Jurkat, Clone E6-1 (cell line): ENCODE results near the gene MYBPC1.

Experiments
- DNase-seq: peaks from one replicate; pipeline ENCODE4 v3.0.0-alpha.2; 2011; ENCODE audit warnings: low read depth, low spot score
- H3K4me3 ChIP-seq: 2 replicates; pipeline ENCODE4 v1.5.1; 2011; ENCODE audit warnings: mild to moderate bottlenecking, low read length, control low read depth, moderate library complexity

The MYBPC1 gene

DNA sequence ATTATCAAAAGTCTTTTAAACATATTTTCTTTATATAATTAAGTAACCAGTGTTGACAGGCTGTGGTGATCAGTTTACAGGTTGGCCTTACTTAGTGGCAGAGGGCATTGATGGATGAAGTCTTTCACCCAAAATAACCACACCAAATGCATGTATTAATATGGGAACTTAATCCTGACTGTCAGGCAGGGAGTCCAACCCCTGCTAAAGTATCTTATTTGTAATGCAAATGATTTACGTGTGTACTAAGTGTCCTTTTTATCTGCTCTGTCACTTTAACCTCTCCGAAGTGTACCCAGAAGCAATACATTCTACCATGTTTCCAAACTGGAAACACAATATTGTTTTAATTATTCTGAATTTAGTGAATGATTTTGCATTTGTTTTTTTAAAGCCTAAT is 1.4 kb downstream of the MYBPC1 start:
- no peak for DNase-seq
- H3K4me3 ChIP-seq, result no peak overlapping the region

DNA sequence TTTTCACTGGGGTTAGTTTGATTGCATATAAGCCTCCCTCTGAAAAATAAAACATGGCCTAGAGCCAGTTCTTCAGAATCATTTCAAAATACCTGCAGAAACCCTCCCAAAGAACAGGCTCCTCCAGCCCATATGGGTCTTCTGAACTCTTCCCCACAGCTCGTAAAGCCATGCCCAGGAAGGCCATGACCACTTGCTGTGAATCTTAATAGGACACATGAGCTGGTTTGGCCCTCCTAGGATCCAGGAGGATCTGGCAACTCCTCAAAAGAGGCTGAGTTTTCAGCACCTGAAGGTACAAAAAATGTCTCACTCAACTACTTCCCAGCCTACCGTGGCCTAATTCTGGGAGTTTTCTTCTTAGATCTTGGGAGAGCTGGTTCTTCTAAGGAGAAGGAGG is 2.4 kb downstream of the MYBPC1 start:
- DNase-seq, result no peak
- H3K4me3 ChIP-seq, result no peak overlapping the region

DNA sequence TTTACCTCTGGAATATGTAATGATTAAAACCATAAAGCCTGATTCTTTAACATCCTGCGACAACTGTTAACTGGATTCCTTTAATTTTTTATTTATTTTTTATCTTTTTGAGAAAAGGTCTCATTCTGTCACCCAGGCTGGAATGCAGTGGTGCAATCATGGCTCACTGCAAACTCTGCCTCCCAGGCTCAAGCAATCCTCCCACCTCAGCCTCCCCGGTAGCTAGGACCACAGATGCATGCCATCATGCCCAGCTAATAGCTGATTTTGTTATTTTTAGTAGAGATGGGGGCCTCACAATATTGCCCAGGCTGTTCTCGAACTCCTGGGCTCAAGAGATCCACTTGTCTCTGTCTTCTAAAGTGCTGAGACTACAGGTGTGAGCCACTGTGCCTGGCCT is 3.7 kb downstream of the MYBPC1 start:
- DNase-seq, result no peak

DNA sequence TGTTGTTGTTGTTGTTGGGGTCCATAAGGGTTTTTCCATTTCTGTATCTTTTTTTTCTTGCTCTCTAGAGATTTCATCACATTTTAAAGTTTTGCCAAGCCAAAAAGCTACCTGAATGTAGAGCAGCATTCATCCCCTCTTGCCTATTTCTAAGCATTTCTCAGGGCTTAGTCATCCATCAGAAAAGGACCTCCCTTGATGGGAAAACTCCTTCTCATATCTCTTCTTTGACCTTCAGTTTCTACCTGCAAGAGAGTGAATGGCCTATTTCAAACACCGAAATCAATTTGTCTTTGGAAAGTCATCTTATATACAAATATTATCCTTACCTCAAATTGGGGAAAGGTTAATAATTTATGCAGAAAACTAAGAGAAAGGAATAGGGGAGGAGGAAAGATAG is 4.5 kb downstream of the MYBPC1 start:
- no peak for DNase-seq
- H3K4me3 ChIP-seq, result no peak overlapping the region

More for the DNA sequence above, 3.7 kb downstream of the MYBPC1 start:
- H3K4me3 ChIP-seq, result no peak overlapping the region

GRCh38 chr12:101599771-101600484 is 5.2 kb downstream of the MYBPC1 start:
- no peak for DNase-seq
- no peak overlapping the region for H3K4me3 ChIP-seq

DNA sequence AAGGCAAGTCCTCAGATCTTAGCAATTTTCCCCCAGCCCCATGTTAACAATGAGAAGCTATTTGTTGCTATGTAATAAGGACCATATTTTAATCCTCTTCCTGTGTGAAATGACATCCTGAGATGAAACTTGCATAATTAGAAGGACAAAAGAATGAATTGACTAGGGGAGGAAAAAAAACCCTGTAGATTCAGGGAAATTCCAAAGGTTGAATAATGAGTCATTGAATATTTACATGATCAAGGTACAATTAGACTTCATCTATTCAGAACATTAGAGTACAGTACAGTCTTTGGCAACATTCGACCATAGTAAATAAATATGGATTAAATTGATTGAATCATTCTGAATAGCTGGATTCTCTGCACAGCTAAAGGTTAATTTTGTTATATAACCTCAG is 9.4 kb downstream of the MYBPC1 start:
- H3K4me3 ChIP-seq, result no peak overlapping the region
- no peak for DNase-seq

- DNase-seq, result no peak
- H3K4me3 ChIP-seq, result no peak overlapping the region
Observed at GRCh38 chr12:101607894-101608293, 13.1 kb downstream of the MYBPC1 start.

- no peak for DNase-seq
- no peak overlapping the region for H3K4me3 ChIP-seq
Observed at GRCh38 chr12:101608301-101609133, 13.7 kb downstream of the MYBPC1 start.

GRCh38 chr12:101609198-101609597 is 14.4 kb downstream of the MYBPC1 start:
- no peak for DNase-seq

GRCh38 chr12:101612160-101612916 is 17.6 kb downstream of the MYBPC1 start:
- H3K4me3 ChIP-seq, result no peak overlapping the region
- DNase-seq, result no peak

More at GRCh38 chr12:101609198-101609597, 14.4 kb downstream of the MYBPC1 start:
- no peak overlapping the region for H3K4me3 ChIP-seq

DNA sequence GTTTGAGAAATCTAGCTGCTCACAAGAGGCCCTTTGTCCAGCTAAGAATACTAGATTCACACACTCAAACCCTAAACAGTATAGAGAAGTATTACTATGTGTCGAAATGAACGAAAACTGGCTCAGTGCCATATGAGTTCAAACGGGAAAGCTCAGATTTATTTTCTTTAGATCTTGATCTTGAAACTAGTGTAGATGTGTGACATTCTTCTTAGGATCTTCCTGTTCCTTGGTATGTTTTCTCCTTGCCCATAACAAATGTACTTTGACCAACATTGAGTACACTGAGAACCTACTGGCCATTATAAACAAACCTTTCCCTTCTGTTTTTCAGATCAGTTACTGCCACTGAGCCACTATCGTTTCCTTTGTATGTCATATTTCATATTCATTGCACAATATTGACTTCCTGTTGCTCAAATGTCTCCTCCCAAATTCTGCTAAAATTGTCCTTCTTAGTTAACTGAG is 21.3 kb downstream of the MYBPC1 start:
- no peak for DNase-seq
- no peak overlapping the region for H3K4me3 ChIP-seq

GRCh38 chr12:101619026-101619786 is 24.4 kb downstream of the MYBPC1 start:
- DNase-seq, result no peak
- no peak overlapping the region for H3K4me3 ChIP-seq

DNA sequence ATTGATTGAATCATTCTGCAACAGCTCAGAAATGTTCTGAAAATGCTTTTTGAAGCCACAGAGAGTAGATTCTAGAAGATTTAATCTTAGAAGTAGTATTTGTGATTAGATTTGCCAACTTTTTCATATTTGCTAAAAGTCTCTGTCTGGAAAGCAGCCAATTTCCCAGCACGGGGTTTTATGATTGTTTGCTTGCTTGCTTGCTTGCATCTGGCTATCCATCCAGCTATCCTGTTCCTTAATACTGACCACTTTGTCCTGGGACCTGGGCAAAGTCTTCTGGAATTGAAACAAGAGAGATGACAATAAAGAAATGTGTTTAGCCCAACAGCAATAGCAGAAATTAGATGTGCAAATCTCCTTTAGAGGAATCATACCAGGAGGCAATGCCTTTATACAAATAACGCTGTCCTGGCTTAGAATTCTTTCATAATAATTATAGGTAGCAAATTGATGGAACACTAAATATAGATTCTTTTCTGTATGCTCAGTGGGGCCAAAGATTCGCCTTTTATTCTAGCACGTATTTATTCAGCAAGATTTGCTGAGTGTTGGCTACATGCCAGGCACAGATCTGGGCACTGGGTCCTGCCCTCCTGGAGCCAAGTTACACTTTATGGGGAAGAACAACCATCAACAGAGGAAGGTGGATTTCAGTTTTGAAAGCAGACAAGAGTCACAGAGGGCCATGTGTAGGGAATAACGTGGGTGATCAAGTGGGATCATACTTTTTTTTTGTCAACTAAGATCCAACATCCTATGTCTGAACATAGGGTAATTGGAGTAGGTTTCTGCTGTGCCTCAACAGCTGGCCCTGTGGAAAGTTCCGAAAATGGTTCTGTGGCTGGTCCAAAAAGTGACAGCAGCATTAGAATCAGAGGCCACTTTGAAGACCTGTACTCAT is 25.3 kb downstream of the MYBPC1 start:
- no peak for DNase-seq
- H3K4me3 ChIP-seq, result no peak overlapping the region

- H3K4me3 ChIP-seq, result no peak overlapping the region
- DNase-seq, result no peak
Observed at GRCh38 chr12:101620762-101621133, 26.0 kb downstream of the MYBPC1 start.

- H3K4me3 ChIP-seq, result no peak overlapping the region
- no peak for DNase-seq
Observed at GRCh38 chr12:101628676-101629075, 33.9 kb downstream of the MYBPC1 start.

- no peak overlapping the region for H3K4me3 ChIP-seq
- no peak for DNase-seq
Observed at GRCh38 chr12:101634724-101635123, 40.0 kb downstream of the MYBPC1 start.

GRCh38 chr12:101637936-101638335 is 43.2 kb downstream of the MYBPC1 start:
- H3K4me3 ChIP-seq, result no peak overlapping the region
- DNase-seq, result no peak
